Activated CD4-positive, alpha-beta T cell treated with anti-CD3 and anti-CD28 coated beads for 4 hours (primary cell): ENCODE results near the gene CARHSP1.
"Not testable (repeated sequence)": the region's sequence is repeated elsewhere in the genome, so short reads cannot be mapped to it uniquely, and the experiment has no call there.

Experiments used
- DNase-seq, 2 donors: peaks; one replicate each; pipeline ENCODE4 v3.0.0-alpha.2; 2020

CARHSP1 gene

GRCh38 chr16:8819411-8820034, 49.3 kb downstream of the CARHSP1 start:
- DNase-seq = no peak

- DNase-seq = no peak
These were observed 50.1 kb downstream of the CARHSP1 start for GRCh38 chr16:8818504-8819270.

GRCh38 chr16:8816967-8817655, 51.7 kb downstream of the CARHSP1 start:
- no peak for DNase-seq

GRCh38 chr16:8814095-8814806, 54.6 kb downstream of the CARHSP1 start:
- DNase-seq = no peak

- DNase-seq = no peak
These were observed 56.5 kb downstream of the CARHSP1 start for GRCh38 chr16:8812162-8812843.

GRCh38 chr16:8808613-8809353, 60.0 kb downstream of the CARHSP1 start:
- no peak for DNase-seq

- DNase-seq = no peak
These were observed 60.8 kb downstream of the CARHSP1 start for GRCh38 chr16:8808009-8808408.

- no peak for DNase-seq
These were observed 61.6 kb downstream of the CARHSP1 start for GRCh38 chr16:8807189-8807588.

GRCh38 chr16:8806272-8806983, 62.4 kb downstream of the CARHSP1 start:
- no peak for DNase-seq

- DNase-seq = no peak
These were observed 64.5 kb downstream of the CARHSP1 start for GRCh38 chr16:8804313-8804712.

- DNase-seq = not testable (repeated sequence)
These were observed 65.1 kb downstream of the CARHSP1 start for GRCh38 chr16:8803733-8804132.
